ENCODE measurements around the gene HNRNPC.
"Not testable (repeated sequence)": the region's sequence is repeated elsewhere in the genome, so short reads cannot be mapped to it uniquely, and the experiment has no call there.

Gene HNRNPC

GRCh38 chr14:21269252-21270046, at the start of gene HNRNPC:
Gene HNRNPC, minus strand, starts transcription at chr14:21269442. Its CDS starts 35,249 bp downstream, at chr14:21234193.
- DNase-seq (ENCODE audit: low spot score), result peak; percentile 100

GRCh38 chr14:21317398-21317797, 48.2 kb upstream of the HNRNPC start:
- DNase-seq (ENCODE audit: low spot score), result no peak

- no peak for DNase-seq (ENCODE audit: low spot score)
Measured at GRCh38 chr14:21313512-21313911, 44.3 kb upstream of the HNRNPC start.

- no peak for DNase-seq (ENCODE audit: low spot score)
Measured at GRCh38 chr14:21311614-21312013, 42.4 kb upstream of the HNRNPC start.

- no peak for DNase-seq (ENCODE audit: low spot score)
Measured at GRCh38 chr14:21309956-21310355, 40.7 kb upstream of the HNRNPC start.

- DNase-seq (ENCODE audit: low spot score), result no peak
Measured at GRCh38 chr14:21309238-21309636, 40.0 kb upstream of the HNRNPC start.

- peak; percentile 40 for DNase-seq (ENCODE audit: low spot score)
Measured at GRCh38 chr14:21308479-21309237, 39.4 kb upstream of the HNRNPC start.

- DNase-seq (ENCODE audit: low spot score), result no peak
Measured at GRCh38 chr14:21308132-21308478, 38.9 kb upstream of the HNRNPC start.

- no peak for DNase-seq (ENCODE audit: low spot score)
Measured at GRCh38 chr14:21307637-21308036, 38.4 kb upstream of the HNRNPC start.

- not testable (repeated sequence) for DNase-seq (ENCODE audit: low spot score)
Measured at GRCh38 chr14:21302836-21303140, 33.5 kb upstream of the HNRNPC start.

- DNase-seq (ENCODE audit: low spot score), result no peak
Measured at GRCh38 chr14:21302013-21302835, 33.0 kb upstream of the HNRNPC start.

GRCh38 chr14:21300892-21301291, 31.6 kb upstream of the HNRNPC start:
- no peak for DNase-seq (ENCODE audit: low spot score)

GRCh38 chr14:21299562-21300130, 30.4 kb upstream of the HNRNPC start:
- DNase-seq (ENCODE audit: low spot score), result no peak

- no peak for DNase-seq (ENCODE audit: low spot score)
Measured at GRCh38 chr14:21298358-21298757, 29.1 kb upstream of the HNRNPC start.

- DNase-seq (ENCODE audit: low spot score), result not testable (repeated sequence)
Measured at GRCh38 chr14:21294026-21294425, 24.8 kb upstream of the HNRNPC start.

GRCh38 chr14:21287168-21287567, 17.9 kb upstream of the HNRNPC start:
- DNase-seq (ENCODE audit: low spot score), result no peak

GRCh38 chr14:21286516-21286915, 17.3 kb upstream of the HNRNPC start:
- not testable (repeated sequence) for DNase-seq (ENCODE audit: low spot score)

GRCh38 chr14:21281917-21282316, 12.7 kb upstream of the HNRNPC start:
- not testable (repeated sequence) for DNase-seq (ENCODE audit: low spot score)

- no peak for DNase-seq (ENCODE audit: low spot score)
Measured at GRCh38 chr14:21279783-21280182, 10.5 kb upstream of the HNRNPC start, which contains the start of gene RPGRIP1. Gene RPGRIP1, plus strand, starts transcription at chr14:21280083. Its CDS starts 7,894 bp downstream, at chr14:21287977.

- no peak for DNase-seq (ENCODE audit: low spot score)
Measured at GRCh38 chr14:21278632-21279031, 9.4 kb upstream of the HNRNPC start.

- DNase-seq (ENCODE audit: low spot score), result no peak
Measured at GRCh38 chr14:21275261-21275858, 6.1 kb upstream of the HNRNPC start.

- DNase-seq (ENCODE audit: low spot score), result not testable (repeated sequence)
Measured at GRCh38 chr14:21272661-21273060, 3.4 kb upstream of the HNRNPC start.
